Activated CD8-positive, alpha-beta T cell treated with anti-CD3 and anti-CD28 coated beads for 36 hours (primary cell): ENCODE data around the gene AVEN. TPM values are rescaled to one million over a fixed set of nuclear protein-coding genes. Genes with fewer than 3 reads are reported as not detected.

Experiments used
- ATAC-seq: fragments of 200-7000 bp; cut with Tn5 transposase; one replicate; pipeline ENCODE4 v1.10.0; 2021; ENCODE audit warnings: mild to moderate bottlenecking, moderate library complexity
- CTCF ChIA-PET: fragments of 350-600 bp; sonication (Branson Sonifier 250); formaldehyde crosslinking; loops from one replicate; lab custom pipeline; 2021; ENCODE audit warnings: antibody characterized with exemption; lab: Charles Lee
- POLR2A ChIA-PET: fragments of 350-600 bp; sonication (Branson Sonifier 250); formaldehyde crosslinking; loops from one replicate; lab custom pipeline; 2021; ENCODE audit warnings: antibody characterized with exemption; lab: Charles Lee
- DNase-seq: peaks from one replicate; pipeline ENCODE4 v3.0.0-alpha.2; 2020
- H3K27ac Mint-ChIP-seq: one replicate; pipeline ENCODE4 v1.8.0; 2021; ENCODE audit warnings: mild to moderate bottlenecking, mixed read lengths
- H3K27me3 Mint-ChIP-seq: one replicate; pipeline ENCODE4 v1.8.0; 2021; ENCODE audit warnings: mixed read lengths
- H3K36me3 Mint-ChIP-seq: one replicate; pipeline ENCODE4 v1.8.0; 2021; ENCODE audit warnings: low read depth, mixed read lengths
- H3K4me1 Mint-ChIP-seq: one replicate; pipeline ENCODE4 v1.8.0; 2021; ENCODE audit warnings: low read depth, mixed read lengths
- H3K4me3 Mint-ChIP-seq: one replicate; pipeline ENCODE4 v1.8.0; 2021; ENCODE audit warnings: mild to moderate bottlenecking, moderate library complexity, mixed read lengths
- H3K9me3 Mint-ChIP-seq: one replicate; pipeline ENCODE4 v1.8.0; 2021; ENCODE audit warnings: mixed read lengths
- intact Hi-C: fragments of 100-400 bp; cut with micrococcal nuclease; formaldehyde crosslinking; loops from one replicate; pipeline ENCODE4 v1.10.0; 2022
- total RNA-seq, 2 experiments: library from RNA; stranded (reverse); gene quantifications; one replicate each; pipeline ENCODE4 v1.2.3, GENCODE V29; 2021
- TF ChIP-seq, protein P1 (sequence below): fragments of 200-600 bp; IDR thresholded peaks from one replicate; pipeline ENCODE4 v1.8.0; 2022; ENCODE audit warnings: antibody characterized with exemption, mild to moderate bottlenecking

AVEN gene
- total RNA-seq, 2 experiments from 2014 or later: 8.8 to 13.0 TPM

DNA sequence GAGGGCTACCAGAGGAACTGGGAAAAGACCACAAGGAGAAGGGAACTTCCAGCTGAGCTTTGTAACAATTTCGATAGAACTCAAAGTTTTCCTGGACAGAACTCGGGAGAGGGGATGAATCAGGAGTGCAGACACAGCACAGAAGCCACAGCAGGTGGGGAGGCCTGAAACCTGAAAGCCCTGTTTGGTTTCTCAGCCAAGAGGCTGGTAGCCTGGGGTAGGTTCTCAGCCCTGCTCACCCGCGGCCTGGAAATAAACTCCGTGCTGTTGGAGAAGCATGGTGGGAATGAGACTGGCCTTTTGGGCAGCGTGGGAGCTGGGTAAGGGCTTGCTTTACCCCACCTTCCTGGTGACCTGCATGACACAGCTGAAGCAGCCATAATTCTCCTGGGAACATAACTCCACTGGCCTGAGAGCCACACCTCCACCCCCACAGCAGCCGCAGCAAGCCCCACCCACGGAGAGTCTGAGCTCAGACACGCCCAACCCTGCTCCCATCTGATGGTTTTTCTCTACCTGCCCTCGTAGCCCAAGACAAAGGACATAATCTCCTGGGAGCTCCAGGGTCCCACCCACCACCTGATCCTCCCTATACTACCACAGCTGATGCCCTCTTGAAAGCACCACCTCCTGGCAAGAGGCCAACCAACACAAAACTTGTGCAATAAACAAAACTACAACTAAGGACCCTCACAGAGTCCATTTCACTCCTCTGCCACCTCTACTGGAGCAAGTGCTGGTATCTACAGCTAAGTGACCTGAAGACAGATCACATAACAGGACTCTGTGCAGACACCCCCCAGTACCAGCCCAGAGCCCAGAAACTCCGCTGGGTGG lies 123.2 kb downstream of the AVEN start:
- peaks cover 5% of the 10 kb centered on the region for H3K4me1 Mint-ChIP-seq
- ATAC-seq (no peak), DNase-seq (no peak)
- no peaks in the 10 kb centered on the region for H3K36me3 Mint-ChIP-seq
- intact Hi-C loops: no loop called here
- H3K27ac Mint-ChIP-seq: no peak overlapping the region
- ChIA-PET POLR2A (no interaction called here), CTCF (no interaction called here)
- no peak overlapping the region for H3K4me3 Mint-ChIP-seq
- TF ChIP-seq, protein P1, sequence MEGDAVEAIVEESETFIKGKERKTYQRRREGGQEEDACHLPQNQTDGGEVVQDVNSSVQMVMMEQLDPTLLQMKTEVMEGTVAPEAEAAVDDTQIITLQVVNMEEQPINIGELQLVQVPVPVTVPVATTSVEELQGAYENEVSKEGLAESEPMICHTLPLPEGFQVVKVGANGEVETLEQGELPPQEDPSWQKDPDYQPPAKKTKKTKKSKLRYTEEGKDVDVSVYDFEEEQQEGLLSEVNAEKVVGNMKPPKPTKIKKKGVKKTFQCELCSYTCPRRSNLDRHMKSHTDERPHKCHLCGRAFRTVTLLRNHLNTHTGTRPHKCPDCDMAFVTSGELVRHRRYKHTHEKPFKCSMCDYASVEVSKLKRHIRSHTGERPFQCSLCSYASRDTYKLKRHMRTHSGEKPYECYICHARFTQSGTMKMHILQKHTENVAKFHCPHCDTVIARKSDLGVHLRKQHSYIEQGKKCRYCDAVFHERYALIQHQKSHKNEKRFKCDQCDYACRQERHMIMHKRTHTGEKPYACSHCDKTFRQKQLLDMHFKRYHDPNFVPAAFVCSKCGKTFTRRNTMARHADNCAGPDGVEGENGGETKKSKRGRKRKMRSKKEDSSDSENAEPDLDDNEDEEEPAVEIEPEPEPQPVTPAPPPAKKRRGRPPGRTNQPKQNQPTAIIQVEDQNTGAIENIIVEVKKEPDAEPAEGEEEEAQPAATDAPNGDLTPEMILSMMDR: no peak
- no peaks in the 10 kb centered on the region for H3K9me3 Mint-ChIP-seq
- H3K27me3 Mint-ChIP-seq: no peaks in the 10 kb centered on the region

DNA sequence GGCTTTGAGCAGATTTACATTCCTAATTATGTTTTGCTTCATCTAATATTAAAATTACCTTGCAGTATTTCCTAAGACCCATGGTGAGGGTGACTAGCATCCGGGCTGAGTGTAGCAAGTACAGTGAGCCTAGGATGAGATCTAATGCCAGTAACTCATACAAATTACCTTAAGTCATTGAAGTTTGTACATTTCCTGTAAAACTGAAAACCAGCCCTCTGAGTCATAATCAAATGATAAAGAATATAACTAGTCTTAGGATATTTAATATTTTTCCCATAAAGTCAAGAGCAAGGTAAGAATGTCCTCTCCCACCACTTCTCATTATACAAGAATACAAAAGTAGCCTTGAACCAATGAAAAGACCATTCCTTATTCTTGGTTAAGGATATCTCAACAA lies 125.5 kb downstream of the AVEN start:
- TF ChIP-seq, protein P1: no peak

DNA sequence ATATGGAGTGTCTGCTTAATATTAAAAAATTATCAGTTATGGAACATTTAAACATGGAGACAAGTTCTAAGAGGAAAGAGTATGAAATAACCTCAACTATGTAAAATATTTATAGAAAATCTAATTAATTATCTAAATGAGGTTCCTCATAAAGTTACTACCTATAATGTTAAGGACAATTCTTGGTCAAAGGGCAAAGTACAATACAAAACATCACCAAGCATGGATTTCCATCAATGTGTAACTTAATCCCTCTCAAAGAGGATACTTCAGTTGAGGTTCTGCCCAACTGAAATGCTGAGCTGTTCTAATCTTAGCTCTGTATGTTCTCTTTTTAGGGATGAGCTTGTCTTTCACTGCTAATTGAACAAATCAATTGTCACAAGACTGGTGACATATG lies 126.7 kb downstream of the AVEN start:
- no peaks in the 10 kb centered on the region for H3K27me3 Mint-ChIP-seq
- CTCF ChIA-PET: no interaction called here
- no peak overlapping the region for H3K27ac Mint-ChIP-seq
- no peak overlapping the region for H3K4me3 Mint-ChIP-seq
- H3K9me3 Mint-ChIP-seq: no peaks in the 10 kb centered on the region
- H3K36me3 Mint-ChIP-seq: no peaks in the 10 kb centered on the region
- DNase-seq: no peak
- TF ChIP-seq, protein P1: no peak
- no peak for ATAC-seq
- POLR2A ChIA-PET: no interaction called here
- peaks cover 5% of the 10 kb centered on the region for H3K4me1 Mint-ChIP-seq
- intact Hi-C loops: no loop called here

More for the DNA sequence above, 125.5 kb downstream of the AVEN start:
- no peaks in the 10 kb centered on the region for H3K9me3 Mint-ChIP-seq
- intact Hi-C loops: no loop called here
- DNase-seq (no peak), ATAC-seq (no peak)
- no peak overlapping the region for H3K27ac Mint-ChIP-seq
- peaks cover 5% of the 10 kb centered on the region for H3K4me1 Mint-ChIP-seq
- H3K4me3 Mint-ChIP-seq: no peak overlapping the region
- H3K27me3 Mint-ChIP-seq: no peaks in the 10 kb centered on the region
- ChIA-PET CTCF (no interaction called here), POLR2A (no interaction called here)
- H3K36me3 Mint-ChIP-seq: no peaks in the 10 kb centered on the region

DNA sequence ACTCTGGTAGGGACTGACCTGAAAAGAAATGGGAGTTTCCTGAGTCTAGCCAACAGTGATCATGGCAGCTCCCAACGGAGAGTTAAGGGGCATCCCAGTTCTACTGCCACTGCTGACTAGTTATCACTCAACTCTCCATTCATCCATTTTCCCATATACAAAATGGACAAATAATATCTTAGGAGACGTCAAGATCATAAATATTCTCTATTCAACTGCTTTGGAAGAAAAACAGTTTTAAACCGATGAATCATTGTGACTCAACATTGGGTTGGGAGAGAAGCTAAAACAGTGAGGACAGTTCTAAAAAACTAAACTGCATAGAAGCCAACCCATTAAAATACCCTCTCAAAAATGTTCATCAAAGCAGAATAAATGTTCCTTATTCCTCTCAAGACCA lies 128.3 kb downstream of the AVEN start:
- Mint-ChIP-seq H3K9me3 (no peaks in the 10 kb centered on the region), H3K27ac (no peak overlapping the region), H3K4me3 (no peak overlapping the region), H3K4me1 (peaks cover 5% of the 10 kb centered on the region), H3K36me3 (no peaks in the 10 kb centered on the region), H3K27me3 (no peaks in the 10 kb centered on the region)
- TF ChIP-seq, protein P1: no peak
- ATAC-seq (no peak), DNase-seq (no peak)
- CTCF ChIA-PET: interaction anchor here (1.4 kb wide), 1 partner anchor 38 kb away, joined by 3 read pairs; no protein-coding TSS in a partner anchor
- POLR2A ChIA-PET: no interaction called here
- intact Hi-C loops: no loop called here

DNA sequence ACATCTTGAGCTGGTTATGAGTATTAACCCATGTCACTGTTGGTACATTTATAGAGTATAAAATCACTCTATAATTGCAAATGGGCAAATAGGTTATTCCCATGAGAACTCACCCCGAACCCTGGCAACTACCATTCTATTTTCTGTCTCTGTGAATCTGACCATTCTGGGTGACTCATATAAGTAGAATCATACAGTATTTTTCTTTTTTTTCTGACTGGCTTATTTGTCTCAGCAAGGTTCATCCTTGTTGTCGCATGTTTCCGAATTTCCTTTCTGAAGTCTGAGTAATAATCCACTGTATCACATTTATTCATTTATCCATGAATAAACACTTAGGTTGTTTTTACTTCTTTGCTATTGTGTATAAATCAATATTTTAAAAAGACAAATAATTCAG lies 130.6 kb downstream of the AVEN start:
- peaks cover 2% of the 10 kb centered on the region for H3K4me1 Mint-ChIP-seq
- intact Hi-C loops: no loop called here
- POLR2A ChIA-PET: no interaction called here
- no peaks in the 10 kb centered on the region for H3K27me3 Mint-ChIP-seq
- H3K36me3 Mint-ChIP-seq: no peaks in the 10 kb centered on the region
- H3K9me3 Mint-ChIP-seq: no peaks in the 10 kb centered on the region
- CTCF ChIA-PET: no interaction called here
- DNase-seq: no peak
- H3K27ac Mint-ChIP-seq: no peak overlapping the region
- no peak for ATAC-seq
- TF ChIP-seq, protein P1: no peak
- H3K4me3 Mint-ChIP-seq: no peak overlapping the region
